GM12891 (cell line): ENCODE results near the gene EIF5.

ENCODE experiments used
- DNase-seq: peaks from one replicate; pipeline ENCODE4 v3.0.0; 2011; ENCODE audit warnings: low spot score; ENCODE audit not compliant: insufficient read length
- FAIRE-seq: peaks from 2 replicates; lab custom pipeline; 2011; peaks lifted over from hg19 to GRCh38; lab: Jason Lieb, UNC
- PAX5 ChIP-seq: IDR thresholded peaks from 2 replicates; pipeline ENCODE4 v1.6.1; 2011; ENCODE audit warnings: low read length, moderate library complexity, mild to moderate bottlenecking; ENCODE audit not compliant: insufficient read depth, severe bottlenecking
- POLR2A ChIP-seq: IDR thresholded peaks from 2 replicates; pipeline ENCODE4 v1.6.1; 2011; ENCODE audit warnings: low read depth, low read length, control low read depth
- POLR2AphosphoS5 ChIP-seq: IDR thresholded peaks from 2 replicates; pipeline ENCODE4 v1.6.1; 2011; ENCODE audit warnings: low read depth, low read length, control low read depth
- POU2F2 ChIP-seq: IDR thresholded peaks from 2 replicates; pipeline ENCODE4 v1.6.1; 2011; ENCODE audit warnings: low read depth, mild to moderate bottlenecking, control low read depth, low read length, moderate library complexity
- SPI1 ChIP-seq: IDR thresholded peaks from 2 replicates; pipeline ENCODE4 v1.6.1; 2011; ENCODE audit warnings: low read depth, low read length, control low read depth
- TAF1 ChIP-seq: IDR thresholded peaks from 2 replicates; pipeline ENCODE4 v1.6.1; 2011; ENCODE audit warnings: low read depth, low read length, control low read depth

The EIF5 gene

DNA sequence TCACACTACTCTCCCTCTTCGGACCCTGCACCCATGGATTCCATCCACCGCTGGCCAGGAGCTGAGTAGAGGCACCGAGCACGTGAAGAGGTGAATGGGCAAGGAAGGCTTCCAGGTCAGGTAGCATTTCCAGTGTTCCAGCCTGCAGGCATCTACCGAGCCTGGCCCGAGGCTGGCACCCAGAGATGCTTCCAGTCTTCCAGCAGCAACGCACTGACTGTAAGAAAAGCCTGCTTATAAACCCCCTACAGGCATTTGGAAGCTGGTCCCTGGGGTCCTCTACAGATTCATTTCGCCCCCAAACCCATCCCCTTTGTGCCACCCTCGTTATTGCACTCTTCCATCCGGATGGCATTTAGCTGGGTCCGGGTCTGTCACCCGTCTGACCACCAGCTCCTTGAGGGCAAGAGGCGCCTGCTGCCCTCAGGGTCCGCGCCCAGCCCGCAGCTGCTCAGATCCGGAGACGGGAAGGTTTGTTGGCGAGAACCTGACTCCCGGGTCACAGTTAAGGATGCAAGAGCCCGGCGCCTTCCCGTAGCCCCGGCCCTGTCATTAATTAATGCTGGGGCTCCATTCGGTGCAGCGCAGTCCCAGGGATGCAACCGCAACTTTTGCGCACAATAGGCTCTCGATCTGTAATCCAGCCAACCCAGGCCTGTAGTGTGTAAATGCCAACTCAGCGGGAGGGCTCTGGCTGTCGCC is 50.6 kb downstream of the EIF5 start:
- no peak for FAIRE-seq
- TF ChIP-seq PAX5, result no peak
- TF ChIP-seq POLR2A, result no peak
- no peak for TF ChIP-seq SPI1
- TF ChIP-seq POLR2AphosphoS5, result no peak
- TF ChIP-seq POU2F2, result no peak
- no peak for TF ChIP-seq TAF1
- DNase-seq, result no peak

GRCh38 chr14:103385152-103385928 is 51.3 kb downstream of the EIF5 start, which contains the start of gene MARK3:
Gene MARK3 (plus strand): TSS chr14:103385415. CDS start chr14:103386030, 615 bp downstream.
- peak; percentile 94 for FAIRE-seq
- peak; percentile 56; the same call in 1 of the 2 replicates for TF ChIP-seq TAF1
- TF ChIP-seq POU2F2, result no peak
- TF ChIP-seq SPI1, result 0 out of 2 replicates have a peak, but pooled peaks have one; percentile 5
- TF ChIP-seq PAX5, result no peak
- peak; percentile 71 for TF ChIP-seq POLR2AphosphoS5
- peak; percentile 62; the same call in 1 of the 2 replicates for TF ChIP-seq POLR2A
- DNase-seq, result peak; percentile 97

GRCh38 chr14:103385929-103386712 is 52.1 kb downstream of the EIF5 start:
- TF ChIP-seq SPI1, result no peak
- no peak for TF ChIP-seq POLR2A
- TF ChIP-seq POU2F2, result 0 out of 2 replicates have a peak, but pooled peaks have one; percentile 33
- TF ChIP-seq POLR2AphosphoS5, result no peak
- peak; percentile 20; the same call in 1 of the 2 replicates for TF ChIP-seq TAF1
- peak; percentile 33 for TF ChIP-seq PAX5
- peak; percentile 75 for FAIRE-seq
- no peak for DNase-seq

- DNase-seq (no peak), FAIRE-seq (no peak)
- TF ChIP-seq TAF1, result no peak
- TF ChIP-seq POLR2A, result no peak
- no peak for TF ChIP-seq POU2F2
- TF ChIP-seq POLR2AphosphoS5, result no peak
- TF ChIP-seq PAX5, result no peak
- TF ChIP-seq SPI1, result no peak
These were observed 52.8 kb downstream of the EIF5 start for GRCh38 chr14:103386713-103387329.

DNA sequence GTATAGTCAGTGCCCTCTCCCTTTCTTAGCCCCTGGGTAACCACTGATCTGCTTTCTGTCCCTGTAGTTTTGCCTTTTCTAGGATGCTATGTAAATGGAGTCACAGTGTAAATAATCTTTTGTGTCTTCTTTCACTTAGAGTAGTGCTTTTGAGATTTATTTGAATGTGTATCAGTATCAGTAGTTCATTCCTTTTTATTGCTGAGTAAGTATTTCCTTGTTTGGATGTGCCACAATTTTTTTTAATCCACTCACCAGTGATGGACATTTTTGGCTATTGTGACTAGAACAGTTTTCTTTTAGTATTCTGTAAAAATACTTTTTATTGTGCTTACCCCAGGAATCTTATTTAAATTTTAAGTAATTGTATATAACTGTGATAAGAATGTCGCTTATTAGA is 54.6 kb downstream of the EIF5 start:
- FAIRE-seq (no peak), DNase-seq (no peak)
- no peak for TF ChIP-seq POLR2A
- no peak for TF ChIP-seq TAF1
- no peak for TF ChIP-seq POU2F2
- TF ChIP-seq PAX5, result no peak

DNA sequence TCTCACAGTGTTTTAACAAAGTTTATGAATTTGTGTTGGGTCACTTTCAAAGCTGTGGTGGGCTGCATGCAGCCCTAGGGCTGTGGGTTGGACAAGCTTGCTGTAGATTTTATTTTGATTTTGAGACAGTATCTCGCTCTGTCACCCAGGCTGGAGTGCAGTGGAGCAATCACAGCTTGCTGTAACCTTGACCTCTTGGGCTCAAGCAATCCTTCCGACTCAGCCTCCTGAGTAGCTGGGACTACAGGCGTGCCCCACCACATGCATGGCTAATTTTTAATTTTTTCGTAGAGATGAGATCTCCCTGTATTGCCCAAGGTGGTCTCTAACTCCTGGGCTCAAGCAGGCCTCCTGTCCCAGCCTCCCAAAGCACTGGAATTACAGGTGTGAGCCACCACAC is 56.6 kb downstream of the EIF5 start:
- TF ChIP-seq SPI1 (no peak), POU2F2 (no peak), POLR2A (no peak), PAX5 (no peak), TAF1 (no peak), POLR2AphosphoS5 (no peak)
- no peak for FAIRE-seq
- no peak for DNase-seq

DNA sequence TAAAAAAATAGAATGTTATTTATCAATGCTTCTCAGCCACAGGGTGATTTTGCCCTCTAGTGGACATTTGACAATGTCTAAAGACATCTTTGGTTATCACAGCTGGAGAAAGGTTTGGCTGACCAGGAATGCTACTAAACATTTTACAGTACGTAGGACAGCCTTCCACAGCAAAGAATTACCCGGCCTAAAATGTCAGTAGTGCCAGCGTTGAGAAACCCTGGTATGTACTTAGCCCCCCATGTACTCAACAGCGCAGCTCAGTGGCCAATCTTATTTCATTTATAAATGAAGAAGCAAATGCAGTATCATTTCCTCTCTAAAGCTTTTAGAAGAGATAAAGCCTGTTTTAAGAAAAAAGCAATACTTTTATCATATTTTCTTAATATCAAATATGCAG is 57.0 kb downstream of the EIF5 start:
- FAIRE-seq (no peak), DNase-seq (no peak)
- TF ChIP-seq POLR2AphosphoS5, result no peak
- TF ChIP-seq SPI1, result peak; percentile 36

GRCh38 chr14:103392106-103392505 is 58.1 kb downstream of the EIF5 start:
- TF ChIP-seq POLR2A (no peak), SPI1 (no peak), PAX5 (no peak), POU2F2 (no peak), TAF1 (no peak), POLR2AphosphoS5 (no peak)
- FAIRE-seq (no peak), DNase-seq (no peak)
